Measurements from ENCODE around the gene EHBP1.

EHBP1 gene

DNA sequence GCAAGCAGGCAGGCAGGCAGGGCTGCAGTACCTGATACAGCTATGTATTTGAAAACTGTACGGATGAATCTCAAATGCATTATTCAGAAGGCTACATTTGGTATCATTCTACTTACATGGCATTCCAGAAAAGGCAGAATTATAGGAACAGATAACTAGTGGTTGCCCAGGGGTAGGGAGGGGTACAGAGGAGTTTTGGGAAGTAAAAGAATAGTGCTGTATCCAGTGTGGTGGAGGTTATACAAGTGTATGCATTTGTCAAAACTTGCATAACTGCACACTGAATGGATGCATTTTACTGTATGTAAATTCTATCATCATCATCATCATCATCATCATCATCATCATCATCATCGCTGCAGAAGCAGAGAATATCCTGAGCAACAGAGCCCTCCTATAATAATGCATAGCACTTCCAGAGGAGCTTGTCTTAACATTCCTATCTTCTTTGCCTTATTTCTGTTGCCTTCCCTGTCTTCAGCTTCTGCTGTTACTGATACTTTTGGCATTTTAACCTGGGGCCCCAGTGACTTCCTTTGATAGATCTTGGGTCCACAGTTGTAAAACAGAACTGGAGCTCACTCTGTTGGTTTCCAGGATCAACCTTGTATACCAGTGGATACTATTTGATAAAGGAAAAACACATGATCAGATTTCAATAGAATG lies 189.6 kb downstream of the EHBP1 start:
- no peak overlapping the region for H3K4me3 ChIP-seq (IDR thresholded peaks at IDR 0.05; ENCODE audit: insufficient read depth, low read depth, low read length)
- no peaks in the 10 kb centered on the region for H3K79me2 ChIP-seq (ENCODE audit: insufficient read depth, low read depth)
- no peak overlapping the region for H2AFZ ChIP-seq (ENCODE audit: low read depth)
- no peak overlapping the region for H3K9ac ChIP-seq
- no peak overlapping the region for H3K27ac ChIP-seq
- no peaks in the 10 kb centered on the region for H3K27me3 ChIP-seq (ENCODE audit: insufficient read depth, low read depth)
- TF ChIP-seq, protein P1, sequence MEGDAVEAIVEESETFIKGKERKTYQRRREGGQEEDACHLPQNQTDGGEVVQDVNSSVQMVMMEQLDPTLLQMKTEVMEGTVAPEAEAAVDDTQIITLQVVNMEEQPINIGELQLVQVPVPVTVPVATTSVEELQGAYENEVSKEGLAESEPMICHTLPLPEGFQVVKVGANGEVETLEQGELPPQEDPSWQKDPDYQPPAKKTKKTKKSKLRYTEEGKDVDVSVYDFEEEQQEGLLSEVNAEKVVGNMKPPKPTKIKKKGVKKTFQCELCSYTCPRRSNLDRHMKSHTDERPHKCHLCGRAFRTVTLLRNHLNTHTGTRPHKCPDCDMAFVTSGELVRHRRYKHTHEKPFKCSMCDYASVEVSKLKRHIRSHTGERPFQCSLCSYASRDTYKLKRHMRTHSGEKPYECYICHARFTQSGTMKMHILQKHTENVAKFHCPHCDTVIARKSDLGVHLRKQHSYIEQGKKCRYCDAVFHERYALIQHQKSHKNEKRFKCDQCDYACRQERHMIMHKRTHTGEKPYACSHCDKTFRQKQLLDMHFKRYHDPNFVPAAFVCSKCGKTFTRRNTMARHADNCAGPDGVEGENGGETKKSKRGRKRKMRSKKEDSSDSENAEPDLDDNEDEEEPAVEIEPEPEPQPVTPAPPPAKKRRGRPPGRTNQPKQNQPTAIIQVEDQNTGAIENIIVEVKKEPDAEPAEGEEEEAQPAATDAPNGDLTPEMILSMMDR (conservative IDR thresholded peaks at IDR 0.05; ENCODE audit: low read depth, low read length), result no peak
- H4K20me1 ChIP-seq (ENCODE audit: insufficient read depth), result no peaks in the 10 kb centered on the region
- H3K4me2 ChIP-seq, result no peak overlapping the region
- H3K36me3 ChIP-seq (ENCODE audit: insufficient read depth), result no peaks in the 10 kb centered on the region
- no peaks in the 10 kb centered on the region for H3K4me1 ChIP-seq (ENCODE audit: low read depth, poor library complexity, severe bottlenecking)

DNA sequence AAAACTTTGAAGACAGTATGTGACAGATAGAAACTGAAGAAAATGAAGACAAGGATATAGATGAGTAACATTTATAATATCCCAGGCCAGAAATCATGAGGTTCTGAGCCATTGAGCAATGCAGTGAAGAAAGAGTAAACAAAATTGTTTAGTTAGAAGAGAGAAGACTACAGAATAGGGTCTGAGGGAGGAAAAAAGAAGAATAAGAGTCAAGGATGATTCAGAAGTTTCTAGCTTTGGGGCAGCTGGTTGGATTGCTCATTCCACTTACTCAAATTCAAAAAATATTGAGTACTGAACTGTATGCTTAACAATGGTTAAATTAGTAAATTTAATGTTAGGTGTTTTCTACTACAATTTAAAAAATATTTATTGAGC lies 190.1 kb downstream of the EHBP1 start:
- Histone ChIP-seq H3K9ac (no peak overlapping the region), H3K4me2 (no peak overlapping the region), H2AFZ (ENCODE audit: low read depth) (no peak overlapping the region), H4K20me1 (ENCODE audit: insufficient read depth) (no peaks in the 10 kb centered on the region), H3K36me3 (ENCODE audit: insufficient read depth) (no peaks in the 10 kb centered on the region), H3K4me3 (IDR thresholded peaks at IDR 0.05; ENCODE audit: insufficient read depth, low read depth, low read length) (no peak overlapping the region), H3K4me1 (ENCODE audit: low read depth, poor library complexity, severe bottlenecking) (no peaks in the 10 kb centered on the region), H3K27ac (no peak overlapping the region), H3K27me3 (ENCODE audit: insufficient read depth, low read depth) (no peaks in the 10 kb centered on the region), H3K79me2 (ENCODE audit: insufficient read depth, low read depth) (no peaks in the 10 kb centered on the region)
- TF ChIP-seq, protein P1 (conservative IDR thresholded peaks at IDR 0.05; ENCODE audit: low read depth, low read length), result no peak

DNA sequence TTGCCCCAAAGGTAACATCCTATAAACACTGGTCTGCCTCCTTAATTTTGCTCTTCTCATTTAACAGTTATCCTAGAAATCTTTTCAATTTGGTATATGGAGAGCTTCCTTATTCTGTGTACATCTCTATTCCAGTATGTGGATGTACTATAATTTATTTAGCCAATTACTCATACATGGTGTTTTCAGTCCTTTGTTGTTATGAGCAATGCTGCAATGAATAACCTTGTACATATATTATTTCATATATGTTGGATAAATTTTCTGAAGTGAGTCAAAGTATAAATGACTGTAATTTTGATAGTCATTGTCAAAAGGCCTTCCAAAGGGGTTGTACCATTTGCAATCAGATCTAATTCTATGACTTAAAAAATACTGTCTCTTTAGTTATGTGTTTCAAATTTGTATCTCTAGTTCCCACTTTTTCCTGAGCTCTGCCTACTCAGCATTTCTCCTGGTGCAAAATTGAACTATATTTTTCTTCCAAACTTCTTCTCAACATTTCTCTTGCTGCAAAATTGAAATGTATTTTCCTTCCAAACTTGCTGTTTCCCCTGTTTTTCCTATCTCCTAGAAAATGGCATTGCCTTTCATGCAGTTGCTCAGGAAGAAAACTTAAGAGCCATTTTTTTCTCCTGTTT lies 191.8 kb downstream of the EHBP1 start:
- H3K9ac ChIP-seq, result no peak overlapping the region
- no peaks in the 10 kb centered on the region for H4K20me1 ChIP-seq (ENCODE audit: insufficient read depth)
- H3K79me2 ChIP-seq (ENCODE audit: insufficient read depth, low read depth), result no peaks in the 10 kb centered on the region
- H3K4me3 ChIP-seq (IDR thresholded peaks at IDR 0.05; ENCODE audit: insufficient read depth, low read depth, low read length), result no peak overlapping the region
- TF ChIP-seq, protein P1 (conservative IDR thresholded peaks at IDR 0.05; ENCODE audit: low read depth, low read length), result no peak
- no peaks in the 10 kb centered on the region for H3K36me3 ChIP-seq (ENCODE audit: insufficient read depth)
- no peak overlapping the region for H3K4me2 ChIP-seq
- no peaks in the 10 kb centered on the region for H3K4me1 ChIP-seq (ENCODE audit: low read depth, poor library complexity, severe bottlenecking)
- H3K27me3 ChIP-seq (ENCODE audit: insufficient read depth, low read depth), result no peaks in the 10 kb centered on the region
- no peak overlapping the region for H2AFZ ChIP-seq (ENCODE audit: low read depth)
- no peak overlapping the region for H3K27ac ChIP-seq

DNA sequence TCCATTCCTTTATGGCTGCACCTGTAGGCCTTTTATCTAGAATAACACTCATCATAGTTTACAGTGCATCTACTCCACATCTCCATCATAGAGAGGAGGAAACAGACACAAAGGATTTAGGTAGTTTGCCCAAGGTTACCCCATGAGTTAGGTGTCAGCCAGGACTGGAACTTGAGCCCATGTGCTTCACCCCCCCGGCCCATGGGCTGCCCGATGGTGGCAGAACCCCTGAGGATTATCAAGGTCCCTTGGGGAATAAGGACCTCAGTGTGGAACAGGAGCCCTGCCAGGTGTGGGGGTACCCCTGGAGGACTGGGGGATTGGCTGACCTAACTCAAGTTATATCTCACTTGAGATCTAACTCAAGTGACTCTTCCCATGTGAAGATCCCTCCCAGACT lies 198.8 kb downstream of the EHBP1 start:
- no peaks in the 10 kb centered on the region for H3K36me3 ChIP-seq (ENCODE audit: insufficient read depth)
- no peaks in the 10 kb centered on the region for H3K4me1 ChIP-seq (ENCODE audit: low read depth, poor library complexity, severe bottlenecking)
- TF ChIP-seq, protein P1 (conservative IDR thresholded peaks at IDR 0.05; ENCODE audit: low read depth, low read length), result no peak
- H3K9ac ChIP-seq, result no peak overlapping the region
- H3K4me3 ChIP-seq (IDR thresholded peaks at IDR 0.05; ENCODE audit: insufficient read depth, low read depth, low read length), result no peak overlapping the region
- no peak overlapping the region for H2AFZ ChIP-seq (ENCODE audit: low read depth)
- no peaks in the 10 kb centered on the region for H3K27me3 ChIP-seq (ENCODE audit: insufficient read depth, low read depth)
- no peaks in the 10 kb centered on the region for H4K20me1 ChIP-seq (ENCODE audit: insufficient read depth)
- no peak overlapping the region for H3K27ac ChIP-seq
- no peaks in the 10 kb centered on the region for H3K79me2 ChIP-seq (ENCODE audit: insufficient read depth, low read depth)
- no peak overlapping the region for H3K4me2 ChIP-seq

Data from KMS-11 (cell line).